Fibroblast of lung (primary cell): ENCODE results near the gene PRCD. TPM values are rescaled to one million over a fixed set of nuclear protein-coding genes. Genes with fewer than 3 reads are reported as not detected.
A peak's percentile ranks its signal among the peaks of the same experiment; 100 is the strongest.

ENCODE experiments used
- DNase-seq, 2 donors: peaks; one replicate each; pipeline versions ENCODE4 v3.0.0 to v3.0.0-alpha.2; 2010; ENCODE audit warnings: low read depth in 2 of 2
- H2AFZ ChIP-seq: 2 replicates; pipeline ENCODE4 v1.5.1; 2012; ENCODE audit warnings: low read length, control low read depth, inconsistent platforms
- H3K27ac ChIP-seq: 2 replicates; pipeline ENCODE4 v1.5.1; 2011; ENCODE audit warnings: low read length, control low read depth; ENCODE audit not compliant: insufficient read depth
- H3K27me3 ChIP-seq: 2 replicates; pipeline ENCODE4 v1.5.1; 2011; ENCODE audit warnings: mild to moderate bottlenecking, low read length; ENCODE audit not compliant: control insufficient read depth, insufficient read depth
- H3K36me3 ChIP-seq: 2 replicates; pipeline ENCODE4 v1.5.1; 2011; ENCODE audit warnings: low read length; ENCODE audit not compliant: control insufficient read depth, insufficient read depth
- H3K4me1 ChIP-seq: 2 replicates; pipeline ENCODE4 v1.5.1; 2011; ENCODE audit warnings: low read length; ENCODE audit not compliant: control insufficient read depth, insufficient read depth; ENCODE audit errors: extremely low read depth
- H3K4me2 ChIP-seq: 2 replicates; pipeline ENCODE4 v1.5.1; 2011; ENCODE audit warnings: low read length, control low read depth; ENCODE audit not compliant: insufficient read depth; ENCODE audit errors: extremely low read depth
- H3K4me3 ChIP-seq, 4 experiments: fragments of 200-600 bp in 1 of 4; sonication (generic) in 1 of 4; replicated peaks in 1 of 4; 2 replicates each; pipeline ENCODE4 v1.5.1; 2011 to 2016; ENCODE audit warnings: low read length in 4 of 4, low read depth in 3 of 4, mild to moderate bottlenecking in 3 of 4, control low read depth in 2 of 4, inconsistent platforms in 1 of 4, mixed read lengths in 1 of 4; ENCODE audit not compliant: insufficient read depth in 1 of 4; ENCODE audit errors: control extremely low read depth in 1 of 4
- H3K79me2 ChIP-seq: 2 replicates; pipeline ENCODE4 v1.5.1; 2012; ENCODE audit warnings: mild to moderate bottlenecking, low read length, inconsistent platforms; ENCODE audit not compliant: control insufficient read depth, insufficient read depth
- H3K9ac ChIP-seq: 2 replicates; pipeline ENCODE4 v1.5.1; 2011; ENCODE audit warnings: mild to moderate bottlenecking, low read length, control low read depth; ENCODE audit not compliant: insufficient read depth
- H3K9me3 ChIP-seq: 2 replicates; pipeline ENCODE4 v1.5.1; 2012; ENCODE audit warnings: low read depth, low read length; ENCODE audit not compliant: control insufficient read depth, insufficient read depth
- H4K20me1 ChIP-seq: 2 replicates; pipeline ENCODE4 v1.5.1; 2011; ENCODE audit warnings: low read length; ENCODE audit not compliant: control insufficient read depth, insufficient read depth; ENCODE audit errors: extremely low read depth
- CTCF ChIP-seq, 2 donors: IDR thresholded peaks in 1 of 2; conservative IDR thresholded peaks in 1 of 2; 1 replicate in 1 of 2; 2 replicates in 1 of 2; pipeline ENCODE4 v1.5.1; 2011 to 2012; ENCODE audit warnings: low read length in 2 of 2, control low read depth in 1 of 2, inconsistent platforms in 1 of 2, low read depth in 1 of 2, mild to moderate bottlenecking in 1 of 2
- EZH2 ChIP-seq: IDR thresholded peaks from 2 replicates; pipeline ENCODE4 v1.5.1; 2012; ENCODE audit warnings: low read length, control low read depth, mild to moderate bottlenecking; ENCODE audit errors: missing control alignments
- polyA plus RNA-seq, 2 donors: library from polyadenylated mRNA; depleted of rRNA in 1 of 2; stranded (reverse) in 1 of 2; unstranded in 1 of 2; fragments of >200 nt; gene quantifications; 2 replicates each; pipeline ENCODE4 v1.2.1, GENCODE V29; 2011 to 2012; ENCODE audit warnings: missing spikeins in 1 of 2
- total RNA-seq: library from RNA; depleted of rRNA; stranded (reverse); fragments of >200 nt; gene quantifications from 2 replicates; pipeline ENCODE4 v1.2.1, GENCODE V29; 2014

PRCD gene
- total and polyA plus RNA-seq, 2 donors (not counting 1 experiment from before 2014, with no cell fraction given) = 0.89 to 4.3 TPM

- Histone ChIP-seq H3K9ac (no peak overlapping the region), H3K79me2 (no peaks in the 10 kb centered on the region), H3K36me3 (no peaks in the 10 kb centered on the region), H3K27ac (no peak overlapping the region), H3K4me1 (peaks cover 22% of the 10 kb centered on the region), H4K20me1 (no peaks in the 10 kb centered on the region), H3K9me3 (no peaks in the 10 kb centered on the region), H3K4me2 (no peak overlapping the region), H3K27me3 (no peaks in the 10 kb centered on the region), H2AFZ (no peak overlapping the region), H3K4me3 (no peak overlapping the region)
- no peak for DNase-seq
- TF ChIP-seq CTCF (conservative IDR thresholded peaks at IDR 0.05 in 1 of 2, IDR thresholded peaks at IDR 0.05 in 1 of 2; ENCODE audit: low read depth in 1 of 2, low read length in 2 of 2) (no peak), EZH2 (no peak)
Measured at GRCh38 chr17:76496464-76496863, 43.4 kb upstream of the PRCD start.

GRCh38 chr17:76497699-76497978 lies 42.2 kb upstream of the PRCD start:
- Histone ChIP-seq H3K79me2 (no peaks in the 10 kb centered on the region), H3K4me3 (no peak overlapping the region), H2AFZ (peak overlapping the region; percentile 72), H3K9ac (peak overlapping the region; percentile 52), H3K27ac (peak overlapping the region; percentile 69), H3K4me2 (peak overlapping the region; percentile 82), H4K20me1 (no peaks in the 10 kb centered on the region), H3K4me1 (peaks cover 25% of the 10 kb centered on the region), H3K9me3 (no peaks in the 10 kb centered on the region), H3K27me3 (no peaks in the 10 kb centered on the region), H3K36me3 (no peaks in the 10 kb centered on the region)
- TF ChIP-seq CTCF (conservative IDR thresholded peaks at IDR 0.05 in 1 of 2, IDR thresholded peaks at IDR 0.05 in 1 of 2; ENCODE audit: low read depth in 1 of 2, low read length in 2 of 2) = no peak
- no peak for TF ChIP-seq EZH2
- DNase-seq = no peak

GRCh38 chr17:76497979-76498875 lies 41.6 kb upstream of the PRCD start:
- Histone ChIP-seq H3K4me2 (peak overlapping the region; percentile 82), H3K4me3 (peak overlapping the region in 1 of 4 experiments; percentile 10), H3K27ac (peak overlapping the region; percentile 69), H4K20me1 (no peaks in the 10 kb centered on the region), H2AFZ (peak overlapping the region; percentile 72), H3K4me1 (peaks cover 22% of the 10 kb centered on the region), H3K79me2 (no peaks in the 10 kb centered on the region), H3K9ac (peak overlapping the region; percentile 52), H3K27me3 (no peaks in the 10 kb centered on the region), H3K36me3 (no peaks in the 10 kb centered on the region), H3K9me3 (no peaks in the 10 kb centered on the region)
- TF ChIP-seq EZH2 = no peak
- no peak for TF ChIP-seq CTCF (conservative IDR thresholded peaks at IDR 0.05 in 1 of 2, IDR thresholded peaks at IDR 0.05 in 1 of 2; ENCODE audit: low read depth in 1 of 2, low read length in 2 of 2)
- DNase-seq = peak; percentile 74 to 84
